ENCODE data around the gene NHS. TPM values are rescaled to one million over a fixed set of nuclear protein-coding genes. Genes with fewer than 3 reads are reported as not detected.

The NHS gene
- total RNA-seq, 2 donors from 2014 or later: 6.0 to 7.3 TPM

GRCh38 chrX:17484592-17484991, 109.6 kb downstream of the NHS start:
- H3K27me3 Mint-ChIP-seq (ENCODE audit: insufficient read depth): peaks cover 1% of the 10 kb centered on the region
- H3K27ac ChIP-seq (ENCODE audit: low read depth, low read length): no peak overlapping the region
- 89% methylated on average over 1 of the region's 1 CpG; no CpG with 5 or more reads in 1 of the 2 experiments for WGBS, 2 experiments (ENCODE audit: insufficient coverage in 1 of 2, insufficient read length in 1 of 2)

DNA sequence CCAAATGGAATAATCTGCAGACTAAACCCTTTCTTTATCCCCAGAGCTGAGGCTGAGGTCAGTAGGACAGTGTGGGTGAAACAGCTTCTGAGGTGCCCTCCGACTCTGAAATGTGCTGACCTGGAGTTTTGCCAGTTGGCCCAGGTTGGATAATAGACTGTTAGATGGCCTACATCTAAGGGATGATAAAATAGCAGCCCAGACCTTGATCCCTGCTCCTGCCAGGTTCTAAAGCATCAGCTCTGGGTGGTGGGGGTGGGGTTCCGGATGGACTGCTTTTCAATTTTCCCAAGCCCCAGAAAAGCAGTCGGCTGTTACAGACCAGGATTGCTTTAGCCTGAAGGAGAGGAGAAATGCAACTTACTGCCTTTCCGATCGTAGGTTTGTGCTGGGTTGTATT, 110.4 kb downstream of the NHS start:
- WGBS, 2 experiments (ENCODE audit: insufficient coverage in 1 of 2, insufficient read length in 1 of 2): 73 to 100% methylated on average over 1 to 5 of the region's 5 CpGs
- no peaks in the 10 kb centered on the region for H3K9me3 Mint-ChIP-seq

More at GRCh38 chrX:17484592-17484991, 109.6 kb downstream of the NHS start:
- Mint-ChIP-seq H3K36me3 (ENCODE audit: low read depth) (no peaks in the 10 kb centered on the region), H3K4me1 (peaks cover 8% of the 10 kb centered on the region), H3K9me3 (no peaks in the 10 kb centered on the region), H3K4me3 (no peak overlapping the region), H3K27ac (no peak overlapping the region)
- DNase-seq: no peak
- Histone ChIP-seq H3K4me1 (ENCODE audit: control insufficient read depth, insufficient read depth, low read length) (no peaks in the 10 kb centered on the region), H3K4me3 (ENCODE audit: low read length) (no peak overlapping the region), H3K36me3 (ENCODE audit: control insufficient read depth, insufficient read depth, low read length) (no peaks in the 10 kb centered on the region), H3K9ac (ENCODE audit: extremely low read depth, low read length, poor library complexity, severe bottlenecking) (no peak overlapping the region), H3K9me3 (ENCODE audit: control insufficient read depth, low read length) (no peaks in the 10 kb centered on the region), H3K27me3 (ENCODE audit: control insufficient read depth, insufficient read depth, low read length, poor library complexity, severe bottlenecking) (no peaks in the 10 kb centered on the region)
- no peak for TF ChIP-seq CTCF (conservative IDR thresholded peaks at IDR 0.05)

GRCh38 chrX:17488036-17488435, 113.0 kb downstream of the NHS start:
- Histone ChIP-seq H3K36me3 (ENCODE audit: control insufficient read depth, insufficient read depth, low read length) (no peaks in the 10 kb centered on the region), H3K9ac (ENCODE audit: extremely low read depth, low read length, poor library complexity, severe bottlenecking) (no peak overlapping the region), H3K4me3 (ENCODE audit: low read length) (no peak overlapping the region), H3K27me3 (ENCODE audit: control insufficient read depth, insufficient read depth, low read length, poor library complexity, severe bottlenecking) (no peaks in the 10 kb centered on the region), H3K4me1 (ENCODE audit: control insufficient read depth, insufficient read depth, low read length) (no peaks in the 10 kb centered on the region), H3K9me3 (ENCODE audit: control insufficient read depth, low read length) (no peaks in the 10 kb centered on the region), H3K27ac (ENCODE audit: low read depth, low read length) (no peak overlapping the region)
- WGBS, 2 experiments (ENCODE audit: insufficient coverage in 1 of 2, insufficient read length in 1 of 2): 94 to 97% methylated on average over 5 to 8 of the region's 8 CpGs
- Mint-ChIP-seq H3K36me3 (ENCODE audit: low read depth) (no peaks in the 10 kb centered on the region), H3K4me3 (no peak overlapping the region), H3K4me1 (peaks cover 8% of the 10 kb centered on the region), H3K27ac (no peak overlapping the region), H3K27me3 (ENCODE audit: insufficient read depth) (peaks cover 2% of the 10 kb centered on the region), H3K9me3 (peaks cover 3% of the 10 kb centered on the region)
- DNase-seq: no peak
- no peak for TF ChIP-seq CTCF (conservative IDR thresholded peaks at IDR 0.05)

More for the DNA sequence above, 110.4 kb downstream of the NHS start:
- TF ChIP-seq CTCF (conservative IDR thresholded peaks at IDR 0.05): no peak
- Mint-ChIP-seq H3K36me3 (ENCODE audit: low read depth) (no peaks in the 10 kb centered on the region), H3K4me1 (peaks cover 8% of the 10 kb centered on the region), H3K4me3 (no peak overlapping the region), H3K27ac (no peak overlapping the region), H3K27me3 (ENCODE audit: insufficient read depth) (peaks cover 1% of the 10 kb centered on the region)
- Histone ChIP-seq H3K4me1 (ENCODE audit: control insufficient read depth, insufficient read depth, low read length) (no peaks in the 10 kb centered on the region), H3K27me3 (ENCODE audit: control insufficient read depth, insufficient read depth, low read length, poor library complexity, severe bottlenecking) (no peaks in the 10 kb centered on the region), H3K36me3 (ENCODE audit: control insufficient read depth, insufficient read depth, low read length) (no peaks in the 10 kb centered on the region), H3K27ac (ENCODE audit: low read depth, low read length) (no peak overlapping the region), H3K9ac (ENCODE audit: extremely low read depth, low read length, poor library complexity, severe bottlenecking) (no peak overlapping the region), H3K4me3 (ENCODE audit: low read length) (no peak overlapping the region), H3K9me3 (ENCODE audit: control insufficient read depth, low read length) (no peaks in the 10 kb centered on the region)
- no peak for DNase-seq
